Activated gamma-delta T cell (primary cell): ENCODE data around the gene PTGER1.
A peak's percentile ranks its signal among the peaks of the same experiment; 100 is the strongest.

Experiments used
- DNase-seq: peaks from one replicate; lab custom pipeline; 2025; lab: John Stamatoyannopoulos, UW

The PTGER1 gene

GRCh38 chr19:14441041-14441938, 33.9 kb downstream of the PTGER1 start:
- no peak for DNase-seq

- peak; percentile 53 for DNase-seq
Measured at GRCh38 chr19:14440049-14440448, 35.1 kb downstream of the PTGER1 start.

- no peak for DNase-seq
Measured at GRCh38 chr19:14439014-14439413, 36.1 kb downstream of the PTGER1 start.

- DNase-seq: no peak
Measured at GRCh38 chr19:14437578-14438140, 37.5 kb downstream of the PTGER1 start.

DNA sequence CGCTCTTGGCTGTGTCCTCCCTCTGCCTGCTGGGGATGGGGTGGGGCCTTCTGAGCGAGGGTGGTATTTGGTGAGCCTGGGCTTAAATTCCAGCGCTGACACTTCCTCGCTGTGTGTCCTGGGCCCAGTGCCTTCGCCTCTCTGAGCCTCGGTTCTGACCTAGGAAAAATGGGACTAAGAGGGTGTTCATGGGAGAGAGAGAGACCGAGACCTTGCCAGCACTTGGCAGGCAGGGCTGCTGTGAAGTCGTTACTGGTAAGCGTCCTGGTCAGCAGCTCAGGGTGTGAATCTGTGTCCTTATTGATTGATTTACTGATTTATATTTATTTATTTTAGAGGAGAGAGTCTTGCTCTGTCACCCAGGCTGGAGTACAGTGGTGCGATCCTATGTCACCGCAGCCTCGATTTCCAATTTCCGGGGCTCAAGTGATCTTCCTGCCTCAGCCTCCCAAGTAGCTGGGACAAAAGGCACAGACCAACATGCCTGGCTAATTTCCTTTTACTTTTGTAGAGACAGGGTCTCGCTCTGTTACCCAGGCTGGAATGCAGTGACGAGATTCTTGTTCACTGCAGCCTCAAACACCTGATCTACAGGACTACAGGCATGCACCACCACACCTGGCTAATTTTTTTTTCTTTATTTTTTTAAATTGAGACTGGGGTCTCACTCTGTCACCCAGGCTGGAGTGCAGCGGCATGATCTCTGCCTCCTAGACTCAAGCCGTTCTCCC, 39.7 kb downstream of the PTGER1 start:
- no peak for DNase-seq

DNA sequence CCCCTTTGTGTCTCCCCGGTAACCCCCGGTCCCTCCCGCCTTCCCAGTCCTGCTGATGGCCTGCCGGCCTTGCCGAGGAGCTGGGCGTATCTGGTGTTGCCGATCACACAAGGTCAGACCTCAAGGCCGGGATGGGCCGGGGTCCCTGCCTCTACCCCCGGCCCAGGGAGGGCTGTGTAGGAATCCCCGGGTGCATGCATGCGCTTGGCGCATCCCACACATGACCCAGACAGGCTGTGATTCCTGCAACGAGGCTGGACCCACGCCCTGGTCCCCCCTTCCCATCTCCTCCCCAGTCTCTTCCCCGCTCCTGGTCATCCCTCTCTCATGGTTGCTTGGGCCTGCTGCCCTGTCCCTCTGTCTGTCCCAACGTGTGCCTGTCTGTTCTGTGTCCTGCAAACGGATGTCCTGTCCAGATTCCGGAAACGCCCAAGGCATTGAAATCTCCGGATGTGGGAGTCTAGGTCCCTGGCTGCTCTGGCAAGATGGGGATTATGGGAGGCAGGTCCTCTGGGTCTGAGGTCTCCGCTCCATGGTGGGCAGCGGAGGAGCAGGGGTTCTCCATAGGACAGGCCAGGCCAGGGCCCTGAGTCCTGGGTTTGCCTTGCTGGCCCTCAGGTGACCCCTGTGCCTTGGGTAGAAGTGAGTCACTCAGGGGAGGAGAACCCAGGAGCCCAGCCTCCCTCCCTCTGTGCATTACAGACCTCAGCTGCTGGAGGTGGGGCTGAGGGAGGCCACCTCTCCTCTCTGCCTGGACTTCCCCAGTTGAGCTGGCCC, 40.4 kb downstream of the PTGER1 start:
- DNase-seq: no peak

- DNase-seq: no peak
Measured at GRCh38 chr19:14433554-14434501, 41.3 kb downstream of the PTGER1 start.

GRCh38 chr19:14432791-14433553, 42.2 kb downstream of the PTGER1 start, which contains the start of gene PKN1:
Gene PKN1 (plus strand): TSS chr19:14433306. CDS start chr19:14433522, 216 bp downstream.
- DNase-seq: peak; percentile 39

- DNase-seq: no peak
Measured at GRCh38 chr19:14430712-14431111, 44.4 kb downstream of the PTGER1 start.

GRCh38 chr19:14428882-14429416, 46.2 kb downstream of the PTGER1 start:
- DNase-seq: no peak

- no peak for DNase-seq
Measured at GRCh38 chr19:14427461-14427860, 47.7 kb downstream of the PTGER1 start.

DNA sequence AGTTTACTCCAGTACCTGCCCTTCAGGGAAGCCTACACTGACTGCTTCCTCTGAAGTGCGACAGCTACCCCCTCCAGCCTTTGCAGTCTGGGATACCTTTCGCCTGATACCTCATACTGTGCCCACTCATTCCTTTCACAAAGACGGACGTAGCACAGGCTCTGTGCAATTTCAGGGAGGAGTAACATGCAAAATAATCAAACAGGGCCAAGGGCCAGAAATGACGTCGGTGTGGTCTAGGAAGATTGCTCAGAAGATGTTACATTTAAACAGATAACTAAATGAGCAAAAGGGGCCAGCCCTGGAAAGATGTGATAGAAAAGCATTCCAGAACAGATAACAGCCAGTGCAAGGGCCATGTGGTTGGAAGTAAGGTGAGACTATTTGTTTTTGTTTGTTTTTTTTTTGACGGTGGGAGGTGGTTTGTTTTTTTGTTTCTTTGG, 49.4 kb downstream of the PTGER1 start:
- no peak for DNase-seq
